GM19397 (cell line): Measurements from ENCODE around the gene HES7.
"Not testable (repeated sequence)": the region's sequence is repeated elsewhere in the genome, so short reads cannot be mapped to it uniquely, and the experiment has no call there.

Experiments used
- ATAC-seq: cut with Tn5 transposase; IDR thresholded peaks from one replicate; pipeline ENCODE4 v1.9.1; 2021; ENCODE audit warnings: mild to moderate bottlenecking, moderate library complexity; ENCODE audit not compliant: unreplicated experiment

The HES7 gene

GRCh38 chr17:8124350-8125153, 646 bp upstream of the HES7 start:
- no peak for ATAC-seq

DNA sequence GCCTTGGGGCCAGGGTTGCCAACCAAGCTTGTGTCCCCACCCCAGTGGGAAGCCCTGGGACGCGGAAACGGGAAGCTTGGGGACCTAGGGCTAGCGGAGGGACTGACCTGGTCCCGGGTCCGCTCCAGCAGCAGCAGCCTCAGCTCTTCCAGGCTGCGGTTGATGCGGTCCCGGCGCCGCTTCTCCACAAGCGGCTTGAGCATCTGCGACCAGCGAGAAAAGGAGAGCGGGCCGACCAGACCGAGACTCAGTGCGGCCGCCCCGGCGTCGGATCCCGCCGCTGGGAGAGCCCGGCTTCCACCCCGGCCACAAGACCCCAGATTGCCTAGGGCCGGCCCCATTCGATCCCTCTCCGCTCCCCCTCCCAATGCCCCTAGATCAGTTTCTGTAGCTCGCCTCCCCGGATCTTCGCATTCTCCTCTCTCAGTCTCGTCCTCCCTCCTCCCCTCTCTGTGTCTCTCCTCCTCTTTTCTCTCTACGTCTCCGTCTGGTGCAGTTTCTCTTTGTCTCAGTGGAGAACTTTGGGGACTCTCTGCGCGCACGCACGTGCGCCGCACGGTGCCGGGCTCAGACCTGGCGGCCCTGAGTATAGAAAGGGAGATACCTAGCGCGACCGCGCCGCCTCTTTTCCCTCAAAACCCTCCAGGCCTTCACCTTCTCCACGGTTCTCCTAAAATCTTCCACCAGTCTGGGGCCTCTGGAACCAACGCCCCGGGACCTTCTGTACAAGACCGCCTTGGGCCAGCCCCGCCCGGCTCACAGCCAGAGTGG, 797 bp downstream of the HES7 start:
- ATAC-seq = no peak

DNA sequence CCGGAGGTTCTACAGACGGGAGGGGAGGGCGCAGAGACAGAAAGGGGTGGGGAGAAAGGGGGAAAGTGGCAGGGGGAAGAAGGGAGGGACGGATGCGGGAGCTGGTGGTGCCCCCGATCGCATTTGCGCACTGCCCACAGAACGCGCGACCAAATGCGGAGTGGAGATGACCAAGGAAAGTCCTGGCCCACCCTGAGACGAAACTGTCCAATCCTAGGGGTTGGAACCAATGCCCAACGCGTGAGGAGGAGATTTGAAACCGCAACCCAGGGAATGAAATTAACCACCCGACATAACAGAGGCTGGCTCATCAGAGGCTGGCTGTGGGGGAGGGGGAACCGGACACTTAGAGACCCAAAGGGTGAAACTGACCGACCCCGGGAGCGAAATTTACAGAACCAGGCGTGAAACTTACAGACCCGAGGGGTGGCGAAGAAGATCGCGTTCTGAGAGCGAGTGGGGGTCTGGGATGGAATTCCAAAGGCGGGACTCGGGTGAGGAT, 1.4 kb downstream of the HES7 start:
- ATAC-seq = no peak

DNA sequence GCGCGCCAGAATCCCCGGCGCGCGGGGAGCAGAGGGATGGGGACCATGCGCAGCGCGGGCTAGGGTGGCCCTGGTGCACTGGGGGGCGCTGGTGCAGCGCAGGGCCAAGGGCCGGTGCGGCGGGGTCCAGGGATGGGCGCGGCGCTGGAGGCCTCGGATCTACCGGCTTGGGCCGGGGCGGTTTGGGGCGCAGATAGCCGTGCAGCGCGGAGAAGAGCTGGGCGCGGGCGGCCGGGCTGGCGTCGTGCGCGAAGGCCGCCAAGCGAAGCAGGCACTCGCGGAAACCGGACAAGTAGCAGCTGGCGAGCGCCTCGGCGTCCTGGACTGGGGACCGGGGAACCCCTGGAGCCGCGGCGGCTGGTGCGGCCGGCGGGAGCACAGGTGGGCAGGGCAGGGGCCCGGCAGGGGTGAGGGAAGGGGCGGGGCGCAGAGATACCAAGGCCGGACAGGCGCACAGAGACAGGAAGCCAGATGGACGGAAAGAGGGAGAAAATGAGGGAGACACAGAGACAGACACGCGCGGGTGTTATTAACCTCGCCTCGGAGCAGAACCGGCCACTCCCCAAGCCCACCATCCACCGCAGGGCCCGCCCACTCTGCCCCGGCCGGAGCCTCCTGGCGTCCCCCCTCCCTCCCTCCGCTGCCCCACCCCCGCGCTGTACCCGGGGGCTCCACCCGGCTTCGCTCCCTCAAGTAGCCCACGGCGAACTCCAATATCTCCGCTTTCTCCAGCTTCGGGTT, 2.1 kb downstream of the HES7 start:
- peak; percentile 28 for ATAC-seq

DNA sequence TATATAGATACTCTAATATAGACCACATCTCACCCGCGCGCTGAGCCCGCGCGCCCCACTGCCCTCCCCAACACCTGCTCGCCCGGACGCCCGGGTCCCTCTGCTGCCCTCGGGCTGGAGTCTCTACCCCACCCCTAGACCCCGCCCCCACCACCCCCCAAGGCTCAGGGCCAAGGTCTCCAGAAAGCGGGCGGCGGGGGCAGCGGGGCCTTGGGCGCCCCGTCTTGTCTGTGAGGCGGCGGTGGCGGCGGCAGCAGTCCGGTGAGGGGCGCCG, 2.6 kb downstream of the HES7 start:
- ATAC-seq = peak; percentile 0

DNA sequence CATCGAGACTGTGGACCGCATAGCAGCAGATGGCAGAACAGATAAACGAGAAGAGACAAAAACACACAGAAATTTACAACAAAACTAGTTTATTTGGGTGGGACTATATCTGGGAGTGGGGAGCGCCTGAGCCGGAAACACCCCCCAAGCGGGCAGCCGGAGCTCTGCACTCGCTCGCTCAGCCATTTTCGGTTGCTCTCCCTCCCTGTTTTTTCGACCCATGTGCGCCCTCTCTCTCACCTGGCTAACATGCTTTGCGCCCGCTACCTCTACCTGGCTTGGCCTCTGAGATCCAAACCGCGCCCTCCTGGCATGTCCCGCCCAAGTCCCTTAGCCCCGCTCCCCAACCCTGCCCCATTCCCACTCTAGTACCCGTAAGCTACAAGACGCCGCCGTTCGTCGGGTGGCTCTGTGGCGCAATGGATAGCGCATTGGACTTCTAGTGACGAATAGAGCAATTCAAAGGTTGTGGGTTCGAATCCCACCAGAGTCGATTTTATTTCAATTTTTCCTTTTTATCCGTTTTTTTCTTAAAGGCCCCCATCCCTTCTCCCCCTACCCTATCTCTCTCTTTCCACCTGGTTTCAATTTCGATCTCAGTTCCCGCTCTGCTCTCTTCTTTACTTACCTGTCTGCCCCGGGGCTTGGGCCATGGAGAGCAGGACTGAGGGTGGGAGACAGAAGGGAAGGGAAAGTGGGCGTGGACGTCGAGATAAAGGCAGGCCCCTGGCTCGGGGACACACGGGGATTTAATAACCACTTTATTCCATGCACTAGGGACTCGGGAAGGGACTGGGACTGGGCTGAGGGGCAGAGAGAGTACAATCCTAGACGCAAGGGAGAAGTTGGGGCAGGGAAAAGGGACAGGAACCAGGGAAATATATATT, 3.1 kb downstream of the HES7 start:
- no peak for ATAC-seq

GRCh38 chr17:8119581-8120519, 4.1 kb downstream of the HES7 start:
- ATAC-seq = no peak

GRCh38 chr17:8118769-8119580, 4.9 kb downstream of the HES7 start:
- ATAC-seq = no peak

DNA sequence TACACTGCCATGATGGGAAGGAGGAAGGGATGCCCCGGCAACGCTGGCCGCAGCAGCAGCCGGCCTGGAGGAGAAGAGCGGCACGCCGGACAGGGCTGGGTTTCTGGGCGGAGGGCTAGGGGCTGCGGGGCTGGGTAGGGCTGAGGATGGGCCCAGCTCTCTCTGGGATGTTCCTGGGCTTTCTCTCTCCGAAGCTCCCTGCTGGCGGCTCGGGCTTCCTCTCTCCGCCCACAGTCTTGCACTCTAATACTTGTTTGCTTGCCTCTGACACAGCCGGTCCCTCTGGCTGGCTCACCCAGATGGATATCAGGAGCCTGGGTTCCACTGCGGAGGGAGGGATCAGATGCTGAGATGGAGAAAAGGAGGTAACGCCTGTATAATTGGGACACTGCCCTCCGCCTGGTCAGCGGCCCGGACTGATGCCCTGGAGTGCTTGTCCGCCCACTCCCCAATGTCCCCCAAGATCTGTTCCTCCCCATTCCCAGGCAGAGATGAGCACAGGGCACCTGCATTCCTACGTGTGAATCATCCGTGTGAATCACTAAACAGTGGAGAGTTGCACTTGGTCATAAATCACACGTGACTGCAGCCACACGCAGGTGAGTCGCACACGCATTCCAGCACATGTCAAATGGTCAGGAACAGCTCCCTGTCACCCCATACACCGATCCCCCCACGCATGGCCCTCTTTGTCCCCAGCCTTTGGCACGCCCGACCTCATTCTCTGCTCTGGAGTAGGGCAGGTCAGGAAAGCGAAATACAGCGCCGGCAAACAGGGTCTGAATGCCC, 5.7 kb downstream of the HES7 start, which contains the start of gene ALOXE3:
Gene ALOXE3, minus strand, starts transcription at position 535 of the 789 bp plus-strand sequence. Its CDS starts 524 bp downstream, at position 11.
- ATAC-seq = no peak

- no peak for ATAC-seq
Measured at GRCh38 chr17:8117367-8117979, 6.4 kb downstream of the HES7 start.

- no peak for ATAC-seq
Measured at GRCh38 chr17:8116776-8117175, 7.1 kb downstream of the HES7 start.

DNA sequence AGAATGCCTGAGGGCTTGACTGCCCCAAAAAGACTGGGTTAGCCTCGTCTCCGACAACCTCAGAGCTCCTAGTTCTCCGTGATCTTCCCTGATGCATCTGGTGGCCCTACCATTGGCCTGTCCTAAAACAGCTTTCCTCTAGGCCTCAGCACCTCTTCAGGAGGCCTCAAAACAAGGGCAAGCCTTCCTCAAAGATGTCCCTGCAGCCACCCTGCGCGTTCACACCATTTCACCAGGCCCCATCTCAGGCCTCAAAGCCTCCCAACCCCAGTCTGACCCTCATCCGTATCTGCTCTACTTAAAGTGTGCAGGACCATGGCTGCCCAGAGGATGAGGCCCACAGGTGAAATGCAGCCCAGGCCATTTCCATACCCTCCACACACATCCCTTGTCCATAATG, 13.0 kb downstream of the HES7 start:
- ATAC-seq = no peak

DNA sequence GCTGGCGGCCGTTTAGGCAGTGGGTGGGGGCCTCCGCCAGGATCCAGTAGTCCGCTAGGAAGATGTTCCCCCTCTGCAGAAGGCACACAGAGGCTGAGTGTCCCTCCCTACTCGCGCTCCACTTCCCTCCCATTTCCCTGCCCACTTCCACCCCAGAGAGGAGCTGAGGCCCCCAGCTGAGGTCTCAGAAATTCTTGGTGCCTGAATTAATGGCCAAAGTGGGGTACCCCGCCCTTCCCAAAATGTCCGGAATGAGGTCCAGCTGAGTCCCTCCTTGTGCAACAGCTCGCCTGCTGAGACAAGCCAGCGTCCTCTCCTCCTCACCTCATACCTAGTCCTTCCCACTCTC, 13.5 kb downstream of the HES7 start:
- ATAC-seq = no peak

DNA sequence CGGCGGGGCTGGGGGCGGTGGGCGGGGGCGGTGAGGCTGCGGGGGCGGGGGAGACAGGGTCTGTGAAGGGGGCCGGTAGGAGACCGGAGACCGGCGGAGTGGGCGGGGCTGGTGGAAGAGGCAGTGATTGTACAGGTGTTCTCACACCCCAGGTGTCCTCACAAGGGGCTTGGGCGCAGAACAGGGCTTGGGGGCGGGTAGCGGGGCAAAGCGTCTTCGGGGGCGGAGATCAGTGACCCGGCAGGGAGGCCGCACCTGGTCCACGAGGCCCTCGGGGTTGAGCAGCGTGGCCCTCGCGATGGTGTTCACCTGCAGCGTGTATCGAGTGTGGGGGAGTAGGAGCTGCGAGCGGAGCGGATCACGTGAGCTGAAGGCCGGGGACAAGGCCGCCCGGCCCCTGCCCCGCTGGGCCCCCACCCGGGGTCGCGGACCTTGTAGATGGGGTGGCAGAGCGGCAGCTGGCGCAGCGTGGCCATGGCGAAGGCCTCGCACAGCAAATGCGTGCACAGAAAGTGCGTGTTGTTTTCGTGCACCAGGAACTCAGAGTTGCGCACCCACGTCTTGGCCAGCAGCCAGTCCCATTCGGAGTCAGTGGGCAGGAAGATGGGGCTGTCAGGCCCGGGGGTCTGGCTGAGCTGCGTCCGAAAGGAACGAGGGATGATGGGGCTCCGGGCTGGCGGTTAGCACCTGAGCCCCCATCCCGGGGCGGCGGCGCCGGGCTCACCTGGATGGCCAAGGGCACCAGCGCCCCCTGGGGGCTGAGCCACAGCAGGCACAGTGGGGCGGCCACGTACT, 14.0 kb downstream of the HES7 start:
- ATAC-seq = no peak

GRCh38 chr17:8108972-8109660, 14.8 kb downstream of the HES7 start:
- no peak for ATAC-seq

DNA sequence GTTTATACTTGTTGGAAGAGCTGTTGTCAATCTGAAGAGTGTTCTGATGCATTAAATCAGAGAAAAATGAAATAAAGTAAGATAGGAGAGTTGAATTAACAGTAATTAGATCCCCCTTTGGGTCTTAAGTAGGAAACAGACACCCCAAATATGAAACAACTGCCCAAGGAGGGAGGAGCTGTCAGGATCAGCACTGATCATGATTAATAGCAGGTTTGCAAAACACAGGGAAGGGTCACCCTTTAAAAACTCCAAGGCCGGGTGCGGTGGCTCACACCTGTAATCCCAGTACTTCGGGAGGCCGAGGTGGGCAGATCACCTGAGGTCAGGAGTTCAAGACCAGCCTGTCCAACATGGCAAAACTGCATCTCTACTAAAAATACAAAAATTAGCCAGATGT, 16.9 kb downstream of the HES7 start:
- not testable (repeated sequence) for ATAC-seq
